ENCODE data around the gene L3MBTL3. TPM values are rescaled to one million over a fixed set of nuclear protein-coding genes. Genes with fewer than 3 reads are reported as not detected.

L3MBTL3 gene
- total RNA-seq, 1 experiment from 2014 or later = 31.5 TPM

DNA sequence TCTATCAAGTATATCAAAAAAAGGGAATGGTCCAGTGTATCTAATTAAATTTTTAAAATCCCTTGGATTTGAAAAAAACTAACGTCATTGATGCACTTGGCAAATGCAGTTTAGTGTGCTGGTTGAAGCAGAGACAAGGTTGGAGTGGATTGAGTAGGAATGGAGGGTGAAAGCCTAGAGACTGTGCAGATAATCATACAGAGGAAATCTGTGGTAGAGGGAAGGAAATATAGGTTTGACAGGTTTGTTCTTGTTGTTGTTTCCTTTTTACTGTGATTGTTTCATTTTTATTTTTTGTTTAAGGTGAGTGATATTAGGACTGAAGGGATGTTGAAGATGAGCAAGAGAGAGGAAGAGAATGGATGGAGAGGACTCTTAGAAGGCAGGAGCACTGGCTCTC is 29.0 kb upstream of the L3MBTL3 start (continued):
- TF ChIP-seq, protein P1, sequence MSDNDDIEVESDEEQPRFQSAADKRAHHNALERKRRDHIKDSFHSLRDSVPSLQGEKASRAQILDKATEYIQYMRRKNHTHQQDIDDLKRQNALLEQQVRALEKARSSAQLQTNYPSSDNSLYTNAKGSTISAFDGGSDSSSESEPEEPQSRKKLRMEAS (IDR thresholded peaks at IDR 0.05) = no peak
- TF ChIP-seq YY1 (IDR thresholded peaks at IDR 0.05; ENCODE audit: extremely low read depth, insufficient replicate concordance, low read depth, low read length) = no peak
- TF ChIP-seq, protein P2, sequence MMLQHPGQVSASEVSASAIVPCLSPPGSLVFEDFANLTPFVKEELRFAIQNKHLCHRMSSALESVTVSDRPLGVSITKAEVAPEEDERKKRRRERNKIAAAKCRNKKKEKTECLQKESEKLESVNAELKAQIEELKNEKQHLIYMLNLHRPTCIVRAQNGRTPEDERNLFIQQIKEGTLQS (IDR thresholded peaks at IDR 0.05) = no peak
- no peak for TF ChIP-seq ZNF274 (IDR thresholded peaks at IDR 0.05; ENCODE audit: low read depth, low read length)
- no peak for TF ChIP-seq SRF (IDR thresholded peaks at IDR 0.05; ENCODE audit: low read depth)
- TF ChIP-seq POLR2AphosphoS5 (IDR thresholded peaks at IDR 0.05; ENCODE audit: low read depth, low read length) = no peak
- no peak for TF ChIP-seq SP1 (IDR thresholded peaks at IDR 0.05; ENCODE audit: low read depth)
- TF ChIP-seq EZH2 (IDR thresholded peaks at IDR 0.05) = no peak
- TF ChIP-seq JUND (IDR thresholded peaks at IDR 0.05) = no peak

DNA sequence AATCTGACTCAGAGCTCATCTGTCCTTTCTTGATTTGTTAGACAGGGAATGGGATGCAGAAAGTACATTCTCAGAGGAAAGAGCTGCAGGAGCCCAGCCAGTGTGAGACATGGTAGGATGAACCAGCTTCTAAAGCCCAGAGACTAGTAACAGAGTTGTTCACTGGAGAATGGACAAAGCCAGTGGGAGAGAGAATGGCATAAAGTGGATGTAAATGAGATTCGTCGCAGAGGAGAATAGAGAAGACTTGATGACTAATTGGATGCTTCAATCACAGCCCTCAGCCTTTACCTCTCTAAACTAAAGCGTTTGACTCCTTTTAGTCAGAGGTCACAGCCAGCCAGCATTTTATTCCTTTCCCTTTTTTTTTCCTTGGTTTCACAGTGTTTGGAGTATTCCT is 25.5 kb upstream of the L3MBTL3 start:
- BruUV-seq (replicated peaks) = no TSS peak
- ChIA-PET RAD21 (ENCODE audit: low non-redundant PET in 1 of 2, low total read pairs in 2 of 2, uncharacterized antibody in 2 of 2, unreplicated experiment in 2 of 2) (no interaction called here), CTCF (no interaction called here)

More for the DNA sequence above, 25.5 kb upstream of the L3MBTL3 start:
- H3K27ac ChIP-seq (ENCODE audit: low read depth, low read length) = no peak overlapping the region
- ATAC-seq (no peak), DNase-seq (ENCODE audit: low read depth, low spot score) (no peak)
- intact Hi-C loops (cut with micrococcal nuclease) = no loop called here
- no peaks in the 10 kb centered on the region for H3K4me1 ChIP-seq (ENCODE audit: control insufficient read depth in 1 of 2, insufficient read depth in 2 of 2, low read length in 2 of 2)
- no peak overlapping the region for H2AFZ ChIP-seq (ENCODE audit: low read depth, low read length, poor library complexity, severe bottlenecking)
- H3K9ac ChIP-seq (ENCODE audit: low read length) = no peak overlapping the region
- H3K9me2 ChIP-seq (ENCODE audit: insufficient read depth) = no peaks in the 10 kb centered on the region; the same call in 1 of the 2 replicates
- no peaks in the 10 kb centered on the region for H4K20me1 ChIP-seq (ENCODE audit: insufficient read depth)
- H3K79me2 ChIP-seq (ENCODE audit: insufficient read depth, low read length) = no peaks in the 10 kb centered on the region
- no peaks in the 10 kb centered on the region for H3K9me3 ChIP-seq (ENCODE audit: control insufficient read depth in 1 of 2, insufficient read depth in 1 of 2, low read depth in 1 of 2, low read length in 2 of 2)
- H3K4me2 ChIP-seq (ENCODE audit: low read length) = no peak overlapping the region
- no peak overlapping the region for H3K4me3 ChIP-seq (replicated peaks in 1 of 2; ENCODE audit: low read depth in 1 of 2, low read length in 2 of 2)
- H3K36me3 ChIP-seq (ENCODE audit: control insufficient read depth in 1 of 2, insufficient read depth in 2 of 2, low read length in 2 of 2) = no peaks in the 10 kb centered on the region
- no peaks in the 10 kb centered on the region for H3K27me3 ChIP-seq (ENCODE audit: insufficient read depth, low read length)
- TF ChIP-seq TCF7L2 (IDR thresholded peaks at IDR 0.05; ENCODE audit: borderline replicate concordance, extremely low read depth, insufficient read depth, insufficient read length) (no peak), SP1 (IDR thresholded peaks at IDR 0.05; ENCODE audit: low read depth) (no peak), EGR1 (IDR thresholded peaks at IDR 0.05; ENCODE audit: low read depth) (no peak), CBX3 (IDR thresholded peaks at IDR 0.05; ENCODE audit: low read depth) (no peak), RAD21 (IDR thresholded peaks at IDR 0.05; ENCODE audit: low read depth) (no peak), POLR2AphosphoS5 (IDR thresholded peaks at IDR 0.05; ENCODE audit: low read depth, low read length) (no peak), EZH2 (IDR thresholded peaks at IDR 0.05) (no peak), POLR2A (IDR thresholded peaks at IDR 0.05; ENCODE audit: borderline replicate concordance, extremely low read depth, insufficient read depth, insufficient read length) (no peak), ELF1 (IDR thresholded peaks at IDR 0.05; ENCODE audit: borderline replicate concordance, low read depth) (no peak), YY1 (IDR thresholded peaks at IDR 0.05; ENCODE audit: extremely low read depth, insufficient replicate concordance, low read depth, low read length) (no peak)
- TF ChIP-seq, protein P2 (IDR thresholded peaks at IDR 0.05) = no peak
- TF ChIP-seq, protein P3, sequence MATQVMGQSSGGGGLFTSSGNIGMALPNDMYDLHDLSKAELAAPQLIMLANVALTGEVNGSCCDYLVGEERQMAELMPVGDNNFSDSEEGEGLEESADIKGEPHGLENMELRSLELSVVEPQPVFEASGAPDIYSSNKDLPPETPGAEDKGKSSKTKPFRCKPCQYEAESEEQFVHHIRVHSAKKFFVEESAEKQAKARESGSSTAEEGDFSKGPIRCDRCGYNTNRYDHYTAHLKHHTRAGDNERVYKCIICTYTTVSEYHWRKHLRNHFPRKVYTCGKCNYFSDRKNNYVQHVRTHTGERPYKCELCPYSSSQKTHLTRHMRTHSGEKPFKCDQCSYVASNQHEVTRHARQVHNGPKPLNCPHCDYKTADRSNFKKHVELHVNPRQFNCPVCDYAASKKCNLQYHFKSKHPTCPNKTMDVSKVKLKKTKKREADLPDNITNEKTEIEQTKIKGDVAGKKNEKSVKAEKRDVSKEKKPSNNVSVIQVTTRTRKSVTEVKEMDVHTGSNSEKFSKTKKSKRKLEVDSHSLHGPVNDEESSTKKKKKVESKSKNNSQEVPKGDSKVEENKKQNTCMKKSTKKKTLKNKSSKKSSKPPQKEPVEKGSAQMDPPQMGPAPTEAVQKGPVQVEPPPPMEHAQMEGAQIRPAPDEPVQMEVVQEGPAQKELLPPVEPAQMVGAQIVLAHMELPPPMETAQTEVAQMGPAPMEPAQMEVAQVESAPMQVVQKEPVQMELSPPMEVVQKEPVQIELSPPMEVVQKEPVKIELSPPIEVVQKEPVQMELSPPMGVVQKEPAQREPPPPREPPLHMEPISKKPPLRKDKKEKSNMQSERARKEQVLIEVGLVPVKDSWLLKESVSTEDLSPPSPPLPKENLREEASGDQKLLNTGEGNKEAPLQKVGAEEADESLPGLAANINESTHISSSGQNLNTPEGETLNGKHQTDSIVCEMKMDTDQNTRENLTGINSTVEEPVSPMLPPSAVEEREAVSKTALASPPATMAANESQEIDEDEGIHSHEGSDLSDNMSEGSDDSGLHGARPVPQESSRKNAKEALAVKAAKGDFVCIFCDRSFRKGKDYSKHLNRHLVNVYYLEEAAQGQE (IDR thresholded peaks at IDR 0.05; ENCODE audit: low read depth) = no peak
- TF ChIP-seq, protein P4, sequence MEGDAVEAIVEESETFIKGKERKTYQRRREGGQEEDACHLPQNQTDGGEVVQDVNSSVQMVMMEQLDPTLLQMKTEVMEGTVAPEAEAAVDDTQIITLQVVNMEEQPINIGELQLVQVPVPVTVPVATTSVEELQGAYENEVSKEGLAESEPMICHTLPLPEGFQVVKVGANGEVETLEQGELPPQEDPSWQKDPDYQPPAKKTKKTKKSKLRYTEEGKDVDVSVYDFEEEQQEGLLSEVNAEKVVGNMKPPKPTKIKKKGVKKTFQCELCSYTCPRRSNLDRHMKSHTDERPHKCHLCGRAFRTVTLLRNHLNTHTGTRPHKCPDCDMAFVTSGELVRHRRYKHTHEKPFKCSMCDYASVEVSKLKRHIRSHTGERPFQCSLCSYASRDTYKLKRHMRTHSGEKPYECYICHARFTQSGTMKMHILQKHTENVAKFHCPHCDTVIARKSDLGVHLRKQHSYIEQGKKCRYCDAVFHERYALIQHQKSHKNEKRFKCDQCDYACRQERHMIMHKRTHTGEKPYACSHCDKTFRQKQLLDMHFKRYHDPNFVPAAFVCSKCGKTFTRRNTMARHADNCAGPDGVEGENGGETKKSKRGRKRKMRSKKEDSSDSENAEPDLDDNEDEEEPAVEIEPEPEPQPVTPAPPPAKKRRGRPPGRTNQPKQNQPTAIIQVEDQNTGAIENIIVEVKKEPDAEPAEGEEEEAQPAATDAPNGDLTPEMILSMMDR (IDR thresholded peaks at IDR 0.05 in 2 of 3, conservative IDR thresholded peaks at IDR 0.05 in 1 of 3; ENCODE audit: borderline replicate concordance in 1 of 3, insufficient read depth in 1 of 3, low read depth in 2 of 3, low read length in 2 of 3) = no peak
- POLR2A ChIA-PET = no interaction called here

All from HCT116 (cell line).